Brain microvascular endothelial cell (primary cell): ENCODE measurements around the gene GJA1.

Experiments
- DNase-seq: peaks from one replicate; pipeline ENCODE4 v3.0.0-alpha.2; 2020
- H3K27ac ChIP-seq: fragments of 250-450 bp; sonication (Bioruptor Pico); 2 replicates; pipeline ENCODE4 v1.5.1; 2020; ENCODE audit warnings: mild to moderate bottlenecking, moderate library complexity
- H3K27me3 ChIP-seq: fragments of 250-450 bp; sonication (Bioruptor Pico); replicated peaks from 2 replicates; pipeline ENCODE4 v1.5.1; 2020; ENCODE audit warnings: mild to moderate bottlenecking
- H3K36me3 ChIP-seq: fragments of 250-450 bp; sonication (Bioruptor Pico); replicated peaks from 2 replicates; pipeline ENCODE4 v1.5.1; 2020; ENCODE audit warnings: mild to moderate bottlenecking
- H3K4me3 ChIP-seq: 2 replicates; pipeline ENCODE4 v1.5.1; 2011; ENCODE audit warnings: low read depth, mild to moderate bottlenecking, control low read depth, low read length, moderate library complexity
- in situ Hi-C: cut with HindIII; loops from 2 replicates; pipeline ENCODE4 v1.10.0; 2017; ENCODE audit warnings: low sequenced_read_pairs, low pct_ligation_motif_present
- TF ChIP-seq, protein P1 (sequence below): IDR thresholded peaks from 2 replicates; pipeline ENCODE4 v1.5.1; 2011; ENCODE audit warnings: low read depth, mild to moderate bottlenecking, moderate library complexity, low read length, control low read depth, inconsistent platforms; ENCODE audit errors: missing control alignments

GJA1 gene

DNA sequence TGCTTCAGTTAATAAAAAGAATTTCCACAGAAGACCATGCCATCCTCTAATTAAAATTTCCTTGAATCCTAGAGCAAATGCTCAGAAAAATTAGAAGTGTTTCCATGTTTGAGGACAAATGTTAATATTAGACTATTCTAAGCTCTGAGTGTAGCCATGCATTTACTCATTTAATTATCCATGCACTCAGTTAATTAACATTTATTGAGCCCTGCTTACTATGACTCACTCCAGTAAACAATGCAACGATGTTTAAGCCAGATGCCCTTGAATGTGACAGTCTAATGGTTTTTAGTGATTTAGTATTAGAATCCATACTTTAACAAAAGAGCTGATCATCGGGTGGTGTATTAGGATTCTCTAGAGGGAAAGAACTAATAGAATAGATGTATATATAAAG is 37.3 kb upstream of the GJA1 start:
- Histone ChIP-seq H3K27ac (no peak overlapping the region), H3K4me3 (no peak overlapping the region), H3K27me3 (no peaks in the 10 kb centered on the region), H3K36me3 (no peaks in the 10 kb centered on the region)
- DNase-seq = no peak
- in situ Hi-C loops = no loop called here
- TF ChIP-seq, protein P1, sequence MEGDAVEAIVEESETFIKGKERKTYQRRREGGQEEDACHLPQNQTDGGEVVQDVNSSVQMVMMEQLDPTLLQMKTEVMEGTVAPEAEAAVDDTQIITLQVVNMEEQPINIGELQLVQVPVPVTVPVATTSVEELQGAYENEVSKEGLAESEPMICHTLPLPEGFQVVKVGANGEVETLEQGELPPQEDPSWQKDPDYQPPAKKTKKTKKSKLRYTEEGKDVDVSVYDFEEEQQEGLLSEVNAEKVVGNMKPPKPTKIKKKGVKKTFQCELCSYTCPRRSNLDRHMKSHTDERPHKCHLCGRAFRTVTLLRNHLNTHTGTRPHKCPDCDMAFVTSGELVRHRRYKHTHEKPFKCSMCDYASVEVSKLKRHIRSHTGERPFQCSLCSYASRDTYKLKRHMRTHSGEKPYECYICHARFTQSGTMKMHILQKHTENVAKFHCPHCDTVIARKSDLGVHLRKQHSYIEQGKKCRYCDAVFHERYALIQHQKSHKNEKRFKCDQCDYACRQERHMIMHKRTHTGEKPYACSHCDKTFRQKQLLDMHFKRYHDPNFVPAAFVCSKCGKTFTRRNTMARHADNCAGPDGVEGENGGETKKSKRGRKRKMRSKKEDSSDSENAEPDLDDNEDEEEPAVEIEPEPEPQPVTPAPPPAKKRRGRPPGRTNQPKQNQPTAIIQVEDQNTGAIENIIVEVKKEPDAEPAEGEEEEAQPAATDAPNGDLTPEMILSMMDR = no peak

DNA sequence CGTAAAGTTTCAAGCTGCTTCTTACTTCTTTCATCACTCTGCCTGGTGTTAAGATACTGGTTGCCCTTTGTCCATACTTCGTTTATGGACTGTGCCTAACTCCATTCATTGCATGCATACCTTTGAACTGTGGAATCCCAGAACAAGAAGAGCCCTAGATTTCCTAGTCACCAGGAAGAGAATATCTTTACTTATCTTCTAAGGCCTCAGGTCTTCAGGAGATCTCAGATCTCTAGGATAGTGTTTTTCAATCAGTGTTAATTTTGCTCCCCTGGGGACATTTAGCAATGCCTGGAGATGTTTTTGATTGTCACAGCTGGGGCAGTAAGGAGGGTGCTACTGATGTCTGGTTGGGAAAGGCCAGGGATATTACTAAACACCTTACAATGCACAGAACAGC is 35.5 kb upstream of the GJA1 start:
- Histone ChIP-seq H3K4me3 (no peak overlapping the region), H3K27me3 (no peaks in the 10 kb centered on the region), H3K27ac (no peak overlapping the region), H3K36me3 (no peaks in the 10 kb centered on the region)
- TF ChIP-seq, protein P1 = no peak
- in situ Hi-C loops = no loop called here
- DNase-seq = no peak

DNA sequence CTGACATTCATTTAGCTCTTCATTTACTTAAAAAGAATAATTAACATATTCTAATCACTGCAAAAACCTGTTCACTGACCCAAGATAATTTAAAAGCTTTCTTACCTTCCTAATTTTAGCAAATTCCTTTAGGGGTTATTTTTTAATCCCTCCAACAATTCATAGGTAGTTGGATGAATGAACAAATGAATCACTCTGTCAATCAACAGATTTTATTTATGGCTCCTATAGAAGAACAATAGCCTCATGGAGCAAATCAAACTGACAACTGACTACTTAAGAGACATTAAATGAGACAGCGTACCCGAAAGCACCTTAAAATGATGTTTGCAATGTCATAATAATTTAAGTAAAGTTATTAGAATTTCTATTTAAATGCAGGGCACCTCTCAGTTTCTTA is 31.5 kb upstream of the GJA1 start:
- DNase-seq = no peak
- Histone ChIP-seq H3K36me3 (no peaks in the 10 kb centered on the region), H3K4me3 (no peak overlapping the region), H3K27me3 (no peaks in the 10 kb centered on the region), H3K27ac (no peak overlapping the region)
- in situ Hi-C loops = no loop called here
- TF ChIP-seq, protein P1 = no peak

DNA sequence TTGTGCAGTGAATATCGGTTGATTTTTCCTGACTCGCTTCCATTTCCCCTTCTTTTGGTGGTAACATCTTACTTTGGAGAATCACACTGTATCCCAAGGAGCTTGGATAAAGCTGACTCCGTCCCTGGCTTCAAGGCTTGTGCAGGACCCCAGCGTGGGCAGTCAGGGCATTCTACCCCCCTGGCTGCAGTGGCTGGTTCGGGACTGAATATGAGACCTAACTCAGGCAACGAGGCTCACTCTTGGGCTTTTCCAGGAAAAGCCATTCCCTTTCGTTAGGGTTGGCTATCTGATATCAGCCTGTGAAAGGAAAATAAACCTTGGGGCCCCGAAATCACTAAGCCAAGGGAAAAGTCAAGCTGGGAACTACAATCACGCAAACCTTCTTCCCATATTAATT is 30.1 kb upstream of the GJA1 start:
- DNase-seq = no peak
- TF ChIP-seq, protein P1 = no peak
- Histone ChIP-seq H3K27me3 (no peaks in the 10 kb centered on the region), H3K36me3 (no peaks in the 10 kb centered on the region), H3K4me3 (no peak overlapping the region), H3K27ac (no peak overlapping the region)
- in situ Hi-C loops = no loop called here

DNA sequence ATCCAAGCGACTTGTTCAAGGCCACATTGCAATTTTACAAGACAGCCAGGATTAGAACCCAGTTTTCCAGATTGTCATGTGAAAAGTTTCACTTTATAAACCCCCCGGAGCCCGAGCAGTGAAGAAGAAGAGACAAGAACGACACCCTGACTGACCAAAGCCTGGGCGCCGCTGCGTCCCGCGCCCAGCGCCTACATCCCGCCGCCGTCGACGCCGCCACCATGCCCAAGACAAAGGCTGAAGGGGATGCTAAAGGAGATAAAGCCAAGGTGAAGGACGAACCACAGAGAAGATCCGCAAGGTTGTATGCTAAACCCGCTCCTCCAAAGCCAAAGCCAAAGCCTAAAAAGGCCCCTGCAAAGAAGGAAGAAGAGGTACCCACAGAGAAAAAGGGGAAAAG is 27.1 kb upstream of the GJA1 start:
- TF ChIP-seq, protein P1 = no peak
- no peaks in the 10 kb centered on the region for H3K27me3 ChIP-seq
- H3K4me3 ChIP-seq = no peak overlapping the region
- no peaks in the 10 kb centered on the region for H3K36me3 ChIP-seq
- H3K27ac ChIP-seq = no peak overlapping the region
- in situ Hi-C loops = no loop called here
- DNase-seq = no peak

DNA sequence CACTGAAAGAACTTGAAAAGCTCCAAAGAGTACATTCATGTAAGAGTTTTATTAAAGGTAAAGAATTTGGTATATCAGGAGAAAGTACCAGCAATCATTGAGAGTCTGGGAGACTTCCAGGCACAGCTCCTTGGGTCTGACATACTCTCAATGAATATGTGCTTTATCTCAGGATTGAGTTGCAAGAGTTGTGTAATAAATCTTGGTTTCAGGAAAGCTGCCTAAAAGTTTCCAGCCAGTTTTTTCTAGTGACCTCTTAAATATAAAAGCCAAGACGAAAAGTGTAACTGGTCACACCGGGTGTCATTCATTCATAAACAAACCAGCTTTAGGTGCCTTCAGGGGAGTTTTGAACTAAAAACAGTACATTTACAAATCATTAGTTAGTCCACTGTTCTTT is 21.6 kb upstream of the GJA1 start:
- in situ Hi-C loops = no loop called here
- Histone ChIP-seq H3K27ac (no peak overlapping the region), H3K4me3 (no peak overlapping the region), H3K36me3 (no peaks in the 10 kb centered on the region), H3K27me3 (no peaks in the 10 kb centered on the region)
- TF ChIP-seq, protein P1 = no peak
- no peak for DNase-seq
